HUES48 (cell line): ENCODE data around the gene VGLL4.

ENCODE experiments used
- H3K27ac ChIP-seq: one replicate; pipeline ENCODE4 v1.7.0; 2013; ENCODE audit warnings: low read depth, low read length, inconsistent platforms
- H3K27me3 ChIP-seq: 2 replicates; pipeline ENCODE4 v1.6.1; 2013; ENCODE audit warnings: mild to moderate bottlenecking, low read length; ENCODE audit not compliant: control insufficient read depth, insufficient read depth
- H3K36me3 ChIP-seq: 2 replicates; pipeline ENCODE4 v1.6.1; 2013; ENCODE audit warnings: low read length; ENCODE audit not compliant: control insufficient read depth, insufficient read depth
- H3K4me1 ChIP-seq: 2 replicates; pipeline ENCODE4 v1.6.1; 2013; ENCODE audit warnings: mild to moderate bottlenecking, low read length; ENCODE audit not compliant: control insufficient read depth, insufficient read depth
- H3K4me3 ChIP-seq: 2 replicates; pipeline ENCODE4 v1.5.1; 2013; ENCODE audit warnings: mild to moderate bottlenecking, low read depth, low read length
- H3K9ac ChIP-seq: 2 replicates; pipeline ENCODE4 v1.6.1; 2013; ENCODE audit warnings: mild to moderate bottlenecking, low read depth, low read length, moderate library complexity
- H3K9me3 ChIP-seq: 2 replicates; pipeline ENCODE4 v1.6.1; 2013; ENCODE audit warnings: low read length; ENCODE audit not compliant: control insufficient read depth, insufficient read depth

VGLL4 gene

DNA sequence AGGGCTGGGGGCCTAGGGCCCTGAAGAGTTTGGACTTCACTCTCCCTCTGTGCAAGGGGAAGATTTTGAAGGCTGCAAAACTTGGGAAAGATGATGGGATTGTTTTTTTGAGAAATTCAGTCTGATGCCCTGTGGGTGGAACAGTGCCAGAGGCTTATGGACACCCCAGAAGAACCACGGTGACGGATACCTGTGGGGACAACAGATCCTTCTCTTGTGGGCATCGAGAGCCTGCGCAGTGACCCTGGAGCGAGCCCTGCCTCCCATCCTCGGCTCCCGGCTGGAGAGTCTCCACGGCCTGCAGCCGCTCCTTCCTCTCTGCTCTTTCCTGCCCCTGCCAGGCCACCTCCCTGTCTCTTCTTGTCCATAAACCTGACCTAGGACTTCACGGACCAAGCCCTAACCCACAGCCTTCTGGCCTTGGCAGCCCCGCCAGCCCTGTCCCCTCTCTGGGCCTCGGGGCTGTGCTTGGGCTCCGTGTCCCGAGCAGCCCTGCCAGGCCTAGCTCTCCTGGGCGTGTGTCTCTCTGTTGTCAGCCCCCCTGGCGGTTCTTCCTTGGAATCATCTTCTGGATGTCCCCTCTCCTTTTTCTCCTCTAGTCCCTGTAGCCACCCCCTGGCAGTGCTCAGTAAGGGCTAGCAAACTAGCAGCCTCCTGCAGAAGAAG is 98.4 kb downstream of the VGLL4 start:
- Histone ChIP-seq H3K27me3 (no peaks in the 10 kb centered on the region), H3K36me3 (no peaks in the 10 kb centered on the region), H3K4me1 (no peaks in the 10 kb centered on the region), H3K27ac (no peak overlapping the region), H3K4me3 (no peak overlapping the region), H3K9me3 (no peaks in the 10 kb centered on the region), H3K9ac (no peak overlapping the region)

GRCh38 chr3:11544412-11545181 is 99.1 kb downstream of the VGLL4 start:
- Histone ChIP-seq H3K9me3 (no peaks in the 10 kb centered on the region), H3K9ac (no peak overlapping the region), H3K4me1 (no peaks in the 10 kb centered on the region), H3K36me3 (no peaks in the 10 kb centered on the region), H3K4me3 (no peak overlapping the region), H3K27me3 (no peaks in the 10 kb centered on the region), H3K27ac (no peak overlapping the region)

- Histone ChIP-seq H3K27me3 (no peaks in the 10 kb centered on the region), H3K9me3 (no peaks in the 10 kb centered on the region), H3K36me3 (no peaks in the 10 kb centered on the region), H3K9ac (no peak overlapping the region), H3K4me3 (no peak overlapping the region), H3K4me1 (no peaks in the 10 kb centered on the region), H3K27ac (no peak overlapping the region)
These were observed 99.7 kb downstream of the VGLL4 start for GRCh38 chr3:11543948-11544387.

DNA sequence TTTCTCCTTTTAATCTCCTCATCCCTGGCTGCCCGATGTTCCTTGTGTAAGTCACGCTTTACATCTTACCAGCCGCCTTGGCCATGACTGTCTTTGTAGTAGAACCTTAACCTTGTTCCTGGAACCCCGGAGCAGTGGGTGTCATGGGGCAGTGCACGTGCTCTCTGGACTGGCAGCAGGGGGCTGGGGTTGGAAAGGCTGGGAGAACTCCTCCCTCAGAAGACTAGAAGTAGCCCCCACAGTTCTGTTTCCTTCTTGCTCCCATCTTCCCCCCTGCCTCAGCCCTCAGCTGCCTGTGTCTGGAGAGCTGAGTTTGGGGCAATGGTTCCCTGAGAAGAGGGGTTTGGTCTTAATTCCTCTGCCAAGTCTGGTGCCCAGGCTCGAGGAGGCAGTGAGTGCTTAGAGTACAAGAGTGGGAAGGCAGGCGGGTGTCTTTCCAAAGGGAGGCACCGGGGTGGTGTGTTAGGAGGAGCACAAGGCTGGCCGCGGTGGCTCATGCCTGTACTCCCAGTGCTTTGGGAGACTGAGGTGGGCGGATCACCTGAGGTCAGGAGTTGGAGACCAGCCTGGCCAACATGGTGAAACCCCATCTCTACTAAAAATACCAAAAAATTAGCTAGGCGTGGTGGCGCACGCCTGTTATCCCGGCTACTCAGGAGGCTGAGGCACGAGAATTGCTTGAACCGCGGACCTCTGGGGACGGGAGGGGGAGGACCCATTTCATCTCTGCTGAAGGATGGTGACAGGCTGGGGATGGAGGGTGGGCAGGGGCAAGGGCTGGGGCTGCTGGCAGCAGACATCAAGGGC is 100.4 kb downstream of the VGLL4 start:
- Histone ChIP-seq H3K4me1 (no peaks in the 10 kb centered on the region), H3K9ac (no peak overlapping the region), H3K27me3 (no peaks in the 10 kb centered on the region), H3K36me3 (no peaks in the 10 kb centered on the region), H3K4me3 (no peak overlapping the region), H3K27ac (no peak overlapping the region), H3K9me3 (no peaks in the 10 kb centered on the region)

DNA sequence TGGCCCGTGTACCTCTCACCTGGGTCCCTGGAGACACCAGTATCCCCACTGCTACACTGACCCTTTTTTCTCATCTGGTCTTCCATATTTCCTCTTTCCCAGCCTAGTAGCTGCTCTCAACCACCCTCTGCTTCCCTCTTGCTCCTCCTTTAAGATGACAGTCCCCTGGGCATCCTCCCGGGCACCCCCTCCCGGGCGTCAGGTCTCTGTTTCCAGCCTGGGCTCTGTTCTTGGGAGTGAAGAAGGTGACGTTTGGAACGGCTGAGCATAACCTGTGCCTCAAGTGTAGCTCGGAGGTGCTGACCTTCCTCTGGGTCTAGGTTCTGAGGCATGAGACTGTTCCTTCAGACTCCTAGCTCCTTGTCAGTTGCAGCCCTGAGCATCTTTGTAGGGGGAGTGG is 101.2 kb downstream of the VGLL4 start:
- no peak overlapping the region for H3K4me3 ChIP-seq
- no peak overlapping the region for H3K27ac ChIP-seq
- no peak overlapping the region for H3K9ac ChIP-seq
- no peaks in the 10 kb centered on the region for H3K36me3 ChIP-seq
- no peaks in the 10 kb centered on the region for H3K27me3 ChIP-seq
- no peaks in the 10 kb centered on the region for H3K4me1 ChIP-seq
- H3K9me3 ChIP-seq: no peaks in the 10 kb centered on the region

DNA sequence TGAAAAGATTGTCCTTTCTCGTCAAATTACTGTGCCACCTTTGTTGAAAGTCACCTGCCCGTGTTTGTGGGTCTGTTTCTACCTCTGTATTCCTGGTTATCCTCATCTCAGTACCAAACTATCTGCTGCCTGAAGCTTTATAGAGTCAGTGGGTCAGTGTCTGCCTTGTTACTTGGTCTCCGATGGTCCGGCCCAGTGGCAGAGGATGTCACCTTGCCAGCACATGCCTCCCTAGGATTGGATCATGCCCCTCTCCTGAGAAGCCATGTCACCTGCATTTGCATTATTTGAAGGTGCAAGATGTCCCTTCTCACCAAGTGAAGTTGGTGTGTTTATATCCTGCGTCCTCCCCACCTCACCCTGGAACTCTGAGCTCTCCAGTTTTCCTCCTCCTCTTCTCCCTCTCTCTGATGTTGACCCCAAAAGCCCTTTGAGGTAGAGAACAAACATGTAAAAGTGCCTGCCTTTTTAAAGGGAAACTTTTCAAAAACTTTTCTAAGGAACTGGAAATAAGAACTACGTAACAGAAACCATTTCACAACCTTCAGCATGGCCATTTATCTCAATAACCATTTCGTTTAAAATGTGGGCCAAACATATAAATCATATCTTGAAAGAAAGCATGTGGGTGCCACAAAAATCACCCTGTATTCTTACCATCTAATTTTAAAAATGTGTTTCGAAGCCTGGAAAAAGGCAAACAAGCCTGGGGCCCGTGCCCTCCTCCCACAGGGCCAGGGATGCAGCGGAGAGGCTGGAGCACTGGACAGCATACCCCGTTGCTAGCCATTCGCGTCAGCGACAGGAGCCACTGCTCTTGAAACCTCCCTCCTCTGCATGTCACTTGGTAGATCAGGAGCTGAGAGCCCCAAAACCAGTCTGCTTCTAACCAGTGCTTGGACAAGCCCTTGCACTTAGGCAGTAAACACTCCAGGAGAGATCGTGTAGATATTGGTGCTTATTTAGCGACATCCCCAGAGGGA is 102.1 kb downstream of the VGLL4 start:
- Histone ChIP-seq H3K9me3 (no peaks in the 10 kb centered on the region), H3K4me1 (no peaks in the 10 kb centered on the region), H3K4me3 (no peak overlapping the region), H3K27ac (no peak overlapping the region), H3K27me3 (no peaks in the 10 kb centered on the region), H3K9ac (no peak overlapping the region), H3K36me3 (no peaks in the 10 kb centered on the region)

DNA sequence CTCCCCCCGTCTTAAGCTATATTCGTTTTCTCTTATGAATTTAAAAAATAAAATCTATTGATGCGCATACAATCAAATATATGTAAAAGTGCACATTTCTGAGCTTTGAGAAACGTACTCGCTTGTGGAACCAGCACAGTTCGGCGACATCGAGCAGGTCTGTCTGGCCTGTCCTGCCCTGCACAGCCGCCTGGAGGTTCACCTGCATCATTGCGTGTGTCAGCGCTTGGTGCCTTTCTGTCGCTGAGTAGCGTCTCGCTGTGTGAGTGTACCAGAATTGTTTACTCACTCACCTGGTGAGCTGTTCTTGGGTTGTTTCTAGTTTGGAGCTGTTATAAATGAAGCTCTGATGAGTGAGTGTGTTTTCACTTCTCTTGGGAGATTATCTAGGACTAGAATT is 104.0 kb downstream of the VGLL4 start:
- H3K9me3 ChIP-seq: no peaks in the 10 kb centered on the region
- no peaks in the 10 kb centered on the region for H3K4me1 ChIP-seq
- H3K9ac ChIP-seq: no peak overlapping the region
- no peak overlapping the region for H3K27ac ChIP-seq
- H3K4me3 ChIP-seq: no peak overlapping the region
- H3K36me3 ChIP-seq: no peaks in the 10 kb centered on the region
- H3K27me3 ChIP-seq: no peaks in the 10 kb centered on the region

DNA sequence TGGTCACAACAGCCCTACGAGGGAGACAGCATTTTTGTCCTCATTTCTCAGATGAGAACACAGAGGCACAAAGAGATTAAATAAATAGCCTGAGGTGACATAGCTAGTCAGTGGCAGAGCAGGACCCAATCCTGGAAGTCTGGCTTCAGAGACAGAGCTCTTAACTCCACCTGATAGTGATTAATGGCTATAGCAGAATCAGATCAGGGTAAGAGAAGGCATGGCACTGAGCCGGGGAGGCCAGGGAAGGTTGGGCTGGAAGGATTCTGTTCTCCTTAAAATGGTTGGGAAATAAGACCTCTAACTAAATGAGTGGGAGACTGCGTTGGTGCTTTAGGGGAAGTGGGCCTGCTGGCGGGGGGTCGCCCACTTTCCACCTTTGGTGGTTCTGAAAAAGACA is 104.5 kb downstream of the VGLL4 start:
- no peaks in the 10 kb centered on the region for H3K36me3 ChIP-seq
- H3K27me3 ChIP-seq: no peaks in the 10 kb centered on the region
- H3K4me1 ChIP-seq: no peaks in the 10 kb centered on the region
- H3K4me3 ChIP-seq: no peak overlapping the region
- no peaks in the 10 kb centered on the region for H3K9me3 ChIP-seq
- no peak overlapping the region for H3K27ac ChIP-seq
- no peak overlapping the region for H3K9ac ChIP-seq

- Histone ChIP-seq H3K9me3 (no peaks in the 10 kb centered on the region), H3K9ac (no peak overlapping the region), H3K27me3 (no peaks in the 10 kb centered on the region), H3K4me1 (no peaks in the 10 kb centered on the region), H3K4me3 (no peak overlapping the region), H3K27ac (no peak overlapping the region), H3K36me3 (no peaks in the 10 kb centered on the region)
These were observed 105.1 kb downstream of the VGLL4 start for GRCh38 chr3:11538581-11538980.

- Histone ChIP-seq H3K27ac (no peak overlapping the region), H3K4me3 (no peak overlapping the region), H3K9ac (no peak overlapping the region), H3K36me3 (no peaks in the 10 kb centered on the region), H3K4me1 (no peaks in the 10 kb centered on the region), H3K9me3 (no peaks in the 10 kb centered on the region), H3K27me3 (no peaks in the 10 kb centered on the region)
These were observed 106.6 kb downstream of the VGLL4 start for GRCh38 chr3:11536936-11537612.
